Measurements from ENCODE around the gene DPP9. TPM values are rescaled to one million over a fixed set of nuclear protein-coding genes. Genes with fewer than 3 reads are reported as not detected.

The DPP9 gene
- polyA plus RNA-seq, 1 of the 3 experiments (the other 2 are of a cell fraction) = 17.1 TPM

DNA sequence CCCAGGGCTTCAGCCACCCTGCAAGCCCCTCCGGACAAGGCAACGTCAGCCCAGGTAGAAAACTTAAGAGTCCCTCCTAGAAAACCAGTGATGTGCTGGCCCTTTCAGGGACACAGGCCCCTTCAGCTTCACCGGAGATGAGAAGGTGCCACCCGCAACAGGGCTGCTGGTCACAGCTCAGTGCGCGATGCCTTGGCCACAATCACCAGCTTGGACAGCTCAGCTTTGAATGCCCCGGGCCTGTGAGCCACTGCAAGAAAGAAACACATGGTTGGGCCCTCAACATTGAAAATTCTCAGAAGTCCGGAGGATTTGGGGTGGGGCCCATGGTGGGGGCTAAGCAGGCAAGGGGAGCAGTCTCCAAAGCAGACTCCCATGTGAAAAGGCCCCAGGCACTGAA lies 65.8 kb downstream of the DPP9 start:
- ChIA-PET POLR2A (no interaction called here), CTCF (no interaction called here)
- 92% methylated on average over 6 of the region's 8 CpGs for WGBS (ENCODE audit: low lambda C conversion rate)
- Histone ChIP-seq H3K4me2 (no peak overlapping the region), H3K27me3 (ENCODE audit: insufficient read depth) (no peaks in the 10 kb centered on the region), H3K79me2 (ENCODE audit: insufficient read depth) (no peaks in the 10 kb centered on the region), H3K27ac (ENCODE audit: low read depth in 2 of 2, low read length in 1 of 2) (no peak overlapping the region), H3K9me3 (no peaks in the 10 kb centered on the region), H2AFZ (ENCODE audit: low read depth) (no peak overlapping the region), H3K9ac (no peak overlapping the region), H3F3A (replicated peaks; ENCODE audit: insufficient read depth) (peaks cover 17% of the 10 kb centered on the region), H3K9me2 (no peaks in the 10 kb centered on the region), H3K36me3 (replicated peaks in 1 of 2; ENCODE audit: control insufficient read depth in 1 of 2, insufficient read depth in 2 of 2, low read length in 1 of 2) (peaks cover 15 to 43% of the 10 kb centered on the region in 2 experiments), H3K4me3 (ENCODE audit: low read depth in 2 of 2, low read length in 1 of 2) (no peak overlapping the region), H4K20me1 (ENCODE audit: insufficient read depth) (no peaks in the 10 kb centered on the region), H3K4me1 (ENCODE audit: control insufficient read depth in 1 of 2, insufficient read depth in 2 of 2, low read depth in 1 of 2, low read length in 1 of 2) (no peaks in the 10 kb centered on the region)
- TF ChIP-seq JUND (IDR thresholded peaks at IDR 0.05) = no peak
- no peak for TF ChIP-seq SIN3A (IDR thresholded peaks at IDR 0.05; ENCODE audit: borderline replicate concordance, low read depth, low read length)
- TF ChIP-seq, protein P1, sequence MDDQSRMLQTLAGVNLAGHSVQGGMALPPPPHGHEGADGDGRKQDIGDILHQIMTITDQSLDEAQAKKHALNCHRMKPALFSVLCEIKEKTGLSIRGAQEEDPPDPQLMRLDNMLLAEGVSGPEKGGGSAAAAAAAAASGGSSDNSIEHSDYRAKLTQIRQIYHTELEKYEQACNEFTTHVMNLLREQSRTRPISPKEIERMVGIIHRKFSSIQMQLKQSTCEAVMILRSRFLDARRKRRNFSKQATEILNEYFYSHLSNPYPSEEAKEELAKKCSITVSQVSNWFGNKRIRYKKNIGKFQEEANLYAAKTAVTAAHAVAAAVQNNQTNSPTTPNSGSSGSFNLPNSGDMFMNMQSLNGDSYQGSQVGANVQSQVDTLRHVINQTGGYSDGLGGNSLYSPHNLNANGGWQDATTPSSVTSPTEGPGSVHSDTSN (IDR thresholded peaks at IDR 0.05) = no peak
- TF ChIP-seq, protein P2, sequence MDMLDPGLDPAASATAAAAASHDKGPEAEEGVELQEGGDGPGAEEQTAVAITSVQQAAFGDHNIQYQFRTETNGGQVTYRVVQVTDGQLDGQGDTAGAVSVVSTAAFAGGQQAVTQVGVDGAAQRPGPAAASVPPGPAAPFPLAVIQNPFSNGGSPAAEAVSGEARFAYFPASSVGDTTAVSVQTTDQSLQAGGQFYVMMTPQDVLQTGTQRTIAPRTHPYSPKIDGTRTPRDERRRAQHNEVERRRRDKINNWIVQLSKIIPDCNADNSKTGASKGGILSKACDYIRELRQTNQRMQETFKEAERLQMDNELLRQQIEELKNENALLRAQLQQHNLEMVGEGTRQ (IDR thresholded peaks at IDR 0.05; ENCODE audit: borderline replicate concordance, low read depth, low read length) = no peak
- no peak for TF ChIP-seq NRF1 (IDR thresholded peaks at IDR 0.05; ENCODE audit: low read depth, low read length)
- TF ChIP-seq NFIC (IDR thresholded peaks at IDR 0.05; ENCODE audit: borderline replicate concordance) = no peak
- TF ChIP-seq, protein P3, sequence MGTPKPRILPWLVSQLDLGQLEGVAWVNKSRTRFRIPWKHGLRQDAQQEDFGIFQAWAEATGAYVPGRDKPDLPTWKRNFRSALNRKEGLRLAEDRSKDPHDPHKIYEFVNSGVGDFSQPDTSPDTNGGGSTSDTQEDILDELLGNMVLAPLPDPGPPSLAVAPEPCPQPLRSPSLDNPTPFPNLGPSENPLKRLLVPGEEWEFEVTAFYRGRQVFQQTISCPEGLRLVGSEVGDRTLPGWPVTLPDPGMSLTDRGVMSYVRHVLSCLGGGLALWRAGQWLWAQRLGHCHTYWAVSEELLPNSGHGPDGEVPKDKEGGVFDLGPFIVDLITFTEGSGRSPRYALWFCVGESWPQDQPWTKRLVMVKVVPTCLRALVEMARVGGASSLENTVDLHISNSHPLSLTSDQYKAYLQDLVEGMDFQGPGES (IDR thresholded peaks at IDR 0.05; ENCODE audit: low read depth, low read length) = no peak
- no peak for TF ChIP-seq EP300 (IDR thresholded peaks at IDR 0.05; ENCODE audit: borderline replicate concordance in 1 of 2, low read depth in 1 of 2, low read length in 1 of 2)
- TF ChIP-seq, protein P4, sequence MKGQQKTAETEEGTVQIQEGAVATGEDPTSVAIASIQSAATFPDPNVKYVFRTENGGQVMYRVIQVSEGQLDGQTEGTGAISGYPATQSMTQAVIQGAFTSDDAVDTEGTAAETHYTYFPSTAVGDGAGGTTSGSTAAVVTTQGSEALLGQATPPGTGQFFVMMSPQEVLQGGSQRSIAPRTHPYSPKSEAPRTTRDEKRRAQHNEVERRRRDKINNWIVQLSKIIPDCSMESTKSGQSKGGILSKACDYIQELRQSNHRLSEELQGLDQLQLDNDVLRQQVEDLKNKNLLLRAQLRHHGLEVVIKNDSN (IDR thresholded peaks at IDR 0.05; ENCODE audit: borderline replicate concordance, low read depth) = no peak
- TF ChIP-seq FOSL2 (IDR thresholded peaks at IDR 0.05; ENCODE audit: borderline replicate concordance, low read depth) = no peak
- no peak for TF ChIP-seq SMC3 (IDR thresholded peaks at IDR 0.05; ENCODE audit: low read depth, low read length)
- no peak for TF ChIP-seq FOXM1 (IDR thresholded peaks at IDR 0.05; ENCODE audit: low read depth)
- no peak for TF ChIP-seq ELF1 (IDR thresholded peaks at IDR 0.05)
- no peak for TF ChIP-seq RAD21 (IDR thresholded peaks at IDR 0.05; ENCODE audit: low read length)
- TF ChIP-seq EZH2phosphoT487 (IDR thresholded peaks at IDR 0.05; ENCODE audit: borderline replicate concordance, low read depth) = no peak
- no peak for DNase-seq

DNA sequence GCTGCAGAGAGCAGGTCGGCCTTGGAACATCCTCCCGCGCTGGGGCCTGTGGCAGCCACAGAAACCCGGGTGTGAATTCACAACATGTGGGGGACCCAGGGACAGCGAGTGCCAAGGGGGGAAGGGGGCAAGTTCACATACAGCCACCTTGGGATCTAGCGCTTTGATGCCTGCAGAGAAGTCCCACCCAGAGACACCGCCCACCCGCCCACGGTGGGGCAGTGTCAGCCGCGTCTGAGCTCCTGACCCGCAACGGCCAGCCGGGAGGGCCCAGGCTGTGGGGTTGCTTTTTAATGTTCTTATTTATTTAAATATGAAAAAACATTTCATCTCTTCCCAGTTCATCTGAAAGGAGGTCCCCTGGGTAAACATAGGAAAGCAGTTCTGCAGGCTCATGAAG lies 66.4 kb downstream of the DPP9 start:
- 93% methylated on average over 10 of the region's 14 CpGs for WGBS (ENCODE audit: low lambda C conversion rate)
- Histone ChIP-seq H3K9ac (no peak overlapping the region), H3F3A (replicated peaks; ENCODE audit: insufficient read depth) (peaks cover 17% of the 10 kb centered on the region), H4K20me1 (ENCODE audit: insufficient read depth) (no peaks in the 10 kb centered on the region), H3K27me3 (ENCODE audit: insufficient read depth) (no peaks in the 10 kb centered on the region), H2AFZ (ENCODE audit: low read depth) (no peak overlapping the region), H3K79me2 (ENCODE audit: insufficient read depth) (no peaks in the 10 kb centered on the region), H3K36me3 (replicated peaks in 1 of 2; ENCODE audit: control insufficient read depth in 1 of 2, insufficient read depth in 2 of 2, low read length in 1 of 2) (peaks cover 15 to 39% of the 10 kb centered on the region in 2 experiments), H3K27ac (ENCODE audit: low read depth in 2 of 2, low read length in 1 of 2) (no peak overlapping the region), H3K9me2 (no peaks in the 10 kb centered on the region), H3K4me3 (ENCODE audit: low read depth in 2 of 2, low read length in 1 of 2) (no peak overlapping the region), H3K9me3 (no peaks in the 10 kb centered on the region), H3K4me2 (no peak overlapping the region), H3K4me1 (ENCODE audit: control insufficient read depth in 1 of 2, insufficient read depth in 2 of 2, low read depth in 1 of 2, low read length in 1 of 2) (no peaks in the 10 kb centered on the region)
- no peak for DNase-seq
- ChIA-PET POLR2A (no interaction called here), CTCF (interaction anchor here (1.2 to 4.1 kb wide), 2 partner anchors 21 to 23 kb away, joined by 3 to 19 read pairs; no protein-coding TSS in a partner anchor)
- TF ChIP-seq GABPA (IDR thresholded peaks at IDR 0.05; ENCODE audit: low read depth) (no peak), MEF2A (IDR thresholded peaks at IDR 0.05; ENCODE audit: borderline replicate concordance, low read depth) (no peak), YY1 (IDR thresholded peaks at IDR 0.05; ENCODE audit: low read depth) (no peak), POLR2AphosphoS5 (IDR thresholded peaks at IDR 0.05; ENCODE audit: low read depth, low read length) (no peak)
